ENCODE measurements around the gene SMOC2. TPM values are rescaled to one million over a fixed set of nuclear protein-coding genes. Genes with fewer than 3 reads are reported as not detected.

The SMOC2 gene
- total RNA-seq, 1 donor = 0.36 TPM

DNA sequence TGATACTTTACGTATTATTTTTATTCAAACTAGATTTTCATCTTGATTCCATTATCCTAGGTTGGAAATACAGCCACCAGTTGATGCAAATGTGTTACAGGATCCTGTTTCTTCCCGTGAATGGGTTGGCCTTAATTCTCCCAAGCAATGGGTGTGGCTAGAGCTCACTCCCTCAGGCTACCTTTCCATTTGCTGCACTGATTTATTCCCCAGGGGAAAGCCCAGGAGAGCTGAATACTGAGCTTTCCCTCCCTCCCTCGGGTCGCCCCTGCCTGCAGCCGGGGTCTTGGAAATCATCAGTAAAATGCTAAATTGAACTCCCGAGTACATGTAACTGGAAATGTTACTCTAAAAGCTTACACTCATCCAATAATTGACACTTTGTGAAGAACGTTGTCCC, 9.9 kb downstream of the SMOC2 start:
- Histone ChIP-seq H2AFZ (ENCODE audit: low read length) (no peak overlapping the region), H3K4me2 (ENCODE audit: insufficient read depth, low read length) (no peak overlapping the region), H3K79me2 (ENCODE audit: insufficient read depth, low read length) (no peaks in the 10 kb centered on the region), H3K27me3 (ENCODE audit: insufficient read depth, low read length) (no peaks in the 10 kb centered on the region), H3K36me3 (ENCODE audit: insufficient read depth, low read length) (no peaks in the 10 kb centered on the region), H3K9me3 (ENCODE audit: low read depth, low read length) (no peaks in the 10 kb centered on the region), H3K27ac (ENCODE audit: low read depth, low read length) (no peak overlapping the region), H4K20me1 (ENCODE audit: insufficient read depth, low read length) (no peaks in the 10 kb centered on the region), H3K4me1 (ENCODE audit: insufficient read depth, low read length) (no peaks in the 10 kb centered on the region), H3K4me3 (ENCODE audit: insufficient read depth, low read length) (no peak overlapping the region)
- no peak for DNase-seq (ENCODE audit: insufficient read length, low spot score, missing footprints)
- TF ChIP-seq, protein P1, sequence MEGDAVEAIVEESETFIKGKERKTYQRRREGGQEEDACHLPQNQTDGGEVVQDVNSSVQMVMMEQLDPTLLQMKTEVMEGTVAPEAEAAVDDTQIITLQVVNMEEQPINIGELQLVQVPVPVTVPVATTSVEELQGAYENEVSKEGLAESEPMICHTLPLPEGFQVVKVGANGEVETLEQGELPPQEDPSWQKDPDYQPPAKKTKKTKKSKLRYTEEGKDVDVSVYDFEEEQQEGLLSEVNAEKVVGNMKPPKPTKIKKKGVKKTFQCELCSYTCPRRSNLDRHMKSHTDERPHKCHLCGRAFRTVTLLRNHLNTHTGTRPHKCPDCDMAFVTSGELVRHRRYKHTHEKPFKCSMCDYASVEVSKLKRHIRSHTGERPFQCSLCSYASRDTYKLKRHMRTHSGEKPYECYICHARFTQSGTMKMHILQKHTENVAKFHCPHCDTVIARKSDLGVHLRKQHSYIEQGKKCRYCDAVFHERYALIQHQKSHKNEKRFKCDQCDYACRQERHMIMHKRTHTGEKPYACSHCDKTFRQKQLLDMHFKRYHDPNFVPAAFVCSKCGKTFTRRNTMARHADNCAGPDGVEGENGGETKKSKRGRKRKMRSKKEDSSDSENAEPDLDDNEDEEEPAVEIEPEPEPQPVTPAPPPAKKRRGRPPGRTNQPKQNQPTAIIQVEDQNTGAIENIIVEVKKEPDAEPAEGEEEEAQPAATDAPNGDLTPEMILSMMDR (IDR thresholded peaks at IDR 0.05; ENCODE audit: extremely low read depth, low read depth, low read length) = no peak

- Histone ChIP-seq H4K20me1 (ENCODE audit: insufficient read depth, low read length) (no peaks in the 10 kb centered on the region), H3K4me2 (ENCODE audit: insufficient read depth, low read length) (no peak overlapping the region), H3K79me2 (ENCODE audit: insufficient read depth, low read length) (no peaks in the 10 kb centered on the region), H3K4me1 (ENCODE audit: insufficient read depth, low read length) (no peaks in the 10 kb centered on the region), H3K36me3 (ENCODE audit: insufficient read depth, low read length) (no peaks in the 10 kb centered on the region), H3K4me3 (ENCODE audit: insufficient read depth, low read length) (no peak overlapping the region), H3K9me3 (ENCODE audit: low read depth, low read length) (no peaks in the 10 kb centered on the region), H3K27me3 (ENCODE audit: insufficient read depth, low read length) (no peaks in the 10 kb centered on the region), H3K27ac (ENCODE audit: low read depth, low read length) (no peak overlapping the region), H2AFZ (ENCODE audit: low read length) (no peak overlapping the region)
- no peak for DNase-seq (ENCODE audit: insufficient read length, low spot score, missing footprints)
- TF ChIP-seq, protein P1 (IDR thresholded peaks at IDR 0.05; ENCODE audit: extremely low read depth, low read depth, low read length) = no peak
These were observed 11.0 kb downstream of the SMOC2 start for GRCh38 chr6:168451805-168452517.

DNA sequence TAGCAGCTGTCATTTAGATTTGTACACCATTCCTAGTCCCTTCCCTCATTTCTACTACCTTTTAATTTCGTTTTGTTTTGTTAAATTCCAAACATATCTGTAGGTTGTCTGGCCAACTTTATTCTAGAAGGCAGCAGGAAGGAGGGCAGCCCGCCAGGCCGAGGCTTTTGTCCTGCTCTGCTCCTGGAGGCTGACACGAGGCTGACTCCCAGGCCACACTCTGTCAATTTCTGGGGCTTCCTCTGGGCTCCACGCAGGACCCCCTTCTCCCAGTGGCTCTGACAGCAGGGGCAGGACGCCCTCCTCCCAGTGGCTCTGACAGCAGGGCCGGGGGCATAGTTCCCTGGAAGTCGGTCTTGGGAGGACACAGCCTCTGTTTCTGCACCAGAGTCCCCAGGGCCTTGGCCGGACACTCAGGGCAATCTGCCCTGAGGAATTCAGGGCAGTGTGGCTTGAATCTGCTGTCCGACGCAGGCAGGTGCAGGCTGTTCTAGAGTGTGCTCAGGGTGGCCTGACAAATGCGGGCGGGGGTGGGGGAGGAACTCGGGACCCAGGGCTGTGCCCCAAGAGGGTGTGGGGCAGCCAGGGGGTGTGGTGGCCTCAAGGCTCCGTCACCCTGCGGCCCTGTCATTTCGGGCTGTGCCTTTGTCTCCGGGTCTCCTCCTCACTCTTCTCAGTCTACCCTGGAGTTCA, 11.8 kb downstream of the SMOC2 start:
- Histone ChIP-seq H3K27ac (ENCODE audit: low read depth, low read length) (no peak overlapping the region), H3K4me3 (ENCODE audit: insufficient read depth, low read length) (no peak overlapping the region), H4K20me1 (ENCODE audit: insufficient read depth, low read length) (no peaks in the 10 kb centered on the region), H3K9me3 (ENCODE audit: low read depth, low read length) (no peaks in the 10 kb centered on the region), H3K4me2 (ENCODE audit: insufficient read depth, low read length) (no peak overlapping the region), H2AFZ (ENCODE audit: low read length) (no peak overlapping the region), H3K4me1 (ENCODE audit: insufficient read depth, low read length) (no peaks in the 10 kb centered on the region), H3K27me3 (ENCODE audit: insufficient read depth, low read length) (no peaks in the 10 kb centered on the region), H3K36me3 (ENCODE audit: insufficient read depth, low read length) (no peaks in the 10 kb centered on the region), H3K79me2 (ENCODE audit: insufficient read depth, low read length) (no peaks in the 10 kb centered on the region)
- no peak for DNase-seq (ENCODE audit: insufficient read length, low spot score, missing footprints)
- TF ChIP-seq, protein P1 (IDR thresholded peaks at IDR 0.05; ENCODE audit: extremely low read depth, low read depth, low read length) = no peak

- DNase-seq (ENCODE audit: insufficient read length, low spot score, missing footprints) = no peak
- Histone ChIP-seq H3K27ac (ENCODE audit: low read depth, low read length) (no peak overlapping the region), H3K9me3 (ENCODE audit: low read depth, low read length) (no peaks in the 10 kb centered on the region), H3K4me1 (ENCODE audit: insufficient read depth, low read length) (no peaks in the 10 kb centered on the region), H2AFZ (ENCODE audit: low read length) (no peak overlapping the region), H3K27me3 (ENCODE audit: insufficient read depth, low read length) (no peaks in the 10 kb centered on the region), H3K4me2 (ENCODE audit: insufficient read depth, low read length) (no peak overlapping the region), H4K20me1 (ENCODE audit: insufficient read depth, low read length) (no peaks in the 10 kb centered on the region), H3K79me2 (ENCODE audit: insufficient read depth, low read length) (no peaks in the 10 kb centered on the region), H3K4me3 (ENCODE audit: insufficient read depth, low read length) (no peak overlapping the region), H3K36me3 (ENCODE audit: insufficient read depth, low read length) (no peaks in the 10 kb centered on the region)
- TF ChIP-seq, protein P1 (IDR thresholded peaks at IDR 0.05; ENCODE audit: extremely low read depth, low read depth, low read length) = no peak
These were observed 15.0 kb downstream of the SMOC2 start for GRCh38 chr6:168455847-168456530.
